Measurements from ENCODE around the gene SLC15A4.
"Not testable (repeated sequence)": the region's sequence is repeated elsewhere in the genome, so short reads cannot be mapped to it uniquely, and the experiment has no call there.

The SLC15A4 gene

DNA sequence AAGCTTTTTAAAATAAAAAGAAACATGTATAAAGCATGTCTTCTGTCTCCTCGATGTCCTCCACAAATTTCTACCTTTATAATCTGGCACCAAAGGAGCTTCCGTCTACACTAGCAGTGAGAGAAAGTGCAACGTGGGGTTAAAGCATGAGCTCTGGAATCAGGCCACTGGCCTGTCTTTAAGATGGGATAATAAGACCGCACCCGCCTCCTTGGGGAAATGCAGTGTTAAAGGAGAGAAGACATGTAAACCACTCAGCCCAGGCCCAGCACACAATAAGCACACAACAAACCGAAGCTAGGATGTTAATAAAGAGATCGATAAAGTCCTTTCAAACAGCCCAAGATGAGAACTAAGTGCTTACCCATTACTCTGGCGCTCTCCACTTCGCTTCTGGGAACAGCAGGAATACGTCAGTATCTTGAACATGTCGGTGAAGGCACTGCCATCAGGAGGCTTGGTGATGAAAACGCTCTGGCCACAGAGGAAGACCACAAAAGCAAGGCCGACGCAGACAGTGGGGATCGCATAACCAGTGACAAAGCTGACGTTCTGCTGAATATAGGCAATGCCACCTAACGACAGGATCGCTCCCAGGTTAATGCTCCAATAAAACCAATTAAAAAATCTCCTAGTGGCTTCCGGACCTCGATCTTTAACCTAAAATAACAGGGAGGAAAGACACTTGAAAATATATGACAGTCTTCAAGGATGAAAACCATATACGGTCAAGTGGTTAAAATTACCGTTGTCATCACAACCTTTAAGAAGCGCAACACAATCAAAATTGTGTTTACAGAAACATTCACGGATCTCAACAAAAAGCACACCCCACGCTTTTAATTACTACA lies 9.1 kb downstream of the SLC15A4 start:
- no peak for DNase-seq (ENCODE audit: low spot score)

DNA sequence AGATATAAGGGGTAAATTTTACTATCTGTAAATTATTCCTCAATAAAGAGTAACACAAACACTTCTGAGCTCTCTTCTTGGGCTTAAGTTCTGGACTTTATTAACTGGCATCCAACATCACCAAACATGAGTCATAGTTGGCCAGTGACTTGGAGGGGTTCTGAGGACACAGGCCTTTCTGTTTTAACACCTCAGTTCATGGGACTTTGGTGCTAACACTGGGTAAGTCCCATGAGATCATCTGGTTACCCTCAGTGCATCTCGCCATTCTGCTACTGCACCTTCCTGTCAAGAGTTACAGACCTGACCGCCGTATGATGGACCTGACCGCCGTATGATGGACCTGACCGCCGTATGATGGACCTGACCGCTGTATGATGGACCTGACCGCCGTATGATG lies 9.9 kb downstream of the SLC15A4 start:
- no peak for DNase-seq (ENCODE audit: low spot score)

DNA sequence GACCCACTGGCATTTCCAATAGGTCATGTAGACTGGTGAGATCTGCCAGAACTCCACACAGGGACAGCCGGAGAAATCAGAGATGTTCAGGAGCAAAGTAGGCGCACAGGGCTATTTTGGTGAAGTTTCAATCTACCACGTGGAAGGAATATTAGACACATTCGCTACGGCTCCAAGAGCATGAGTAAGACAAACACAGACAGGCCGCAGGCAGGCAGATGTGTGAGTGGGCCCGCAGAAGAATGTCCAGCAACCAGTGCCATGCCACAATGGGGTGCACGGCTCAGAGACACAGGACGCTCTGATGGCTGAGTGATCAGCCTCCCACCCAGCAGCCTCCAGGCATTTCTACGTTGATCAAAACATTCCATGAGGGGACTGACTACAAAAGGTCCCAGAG lies 10.4 kb downstream of the SLC15A4 start:
- no peak for DNase-seq (ENCODE audit: low spot score)

DNA sequence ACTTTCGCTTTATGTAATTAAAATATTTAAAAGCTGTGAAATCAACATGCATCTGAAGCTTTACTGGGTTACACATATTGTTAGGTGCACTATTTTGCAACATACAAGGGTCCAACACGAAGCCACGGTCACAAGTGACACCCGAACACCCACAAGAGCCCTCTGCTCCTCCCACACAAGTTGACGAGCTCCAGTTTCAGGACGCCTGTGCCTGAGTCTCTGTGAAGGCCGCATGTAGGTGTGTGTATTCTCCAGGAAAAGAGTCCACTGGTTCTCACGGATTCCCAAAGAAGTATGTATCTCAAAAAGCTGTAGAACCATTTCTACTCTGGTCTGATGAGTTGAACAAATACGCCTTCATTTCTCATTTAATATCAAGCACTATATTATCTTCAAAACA lies 12.0 kb downstream of the SLC15A4 start:
- DNase-seq (ENCODE audit: low spot score): no peak

DNA sequence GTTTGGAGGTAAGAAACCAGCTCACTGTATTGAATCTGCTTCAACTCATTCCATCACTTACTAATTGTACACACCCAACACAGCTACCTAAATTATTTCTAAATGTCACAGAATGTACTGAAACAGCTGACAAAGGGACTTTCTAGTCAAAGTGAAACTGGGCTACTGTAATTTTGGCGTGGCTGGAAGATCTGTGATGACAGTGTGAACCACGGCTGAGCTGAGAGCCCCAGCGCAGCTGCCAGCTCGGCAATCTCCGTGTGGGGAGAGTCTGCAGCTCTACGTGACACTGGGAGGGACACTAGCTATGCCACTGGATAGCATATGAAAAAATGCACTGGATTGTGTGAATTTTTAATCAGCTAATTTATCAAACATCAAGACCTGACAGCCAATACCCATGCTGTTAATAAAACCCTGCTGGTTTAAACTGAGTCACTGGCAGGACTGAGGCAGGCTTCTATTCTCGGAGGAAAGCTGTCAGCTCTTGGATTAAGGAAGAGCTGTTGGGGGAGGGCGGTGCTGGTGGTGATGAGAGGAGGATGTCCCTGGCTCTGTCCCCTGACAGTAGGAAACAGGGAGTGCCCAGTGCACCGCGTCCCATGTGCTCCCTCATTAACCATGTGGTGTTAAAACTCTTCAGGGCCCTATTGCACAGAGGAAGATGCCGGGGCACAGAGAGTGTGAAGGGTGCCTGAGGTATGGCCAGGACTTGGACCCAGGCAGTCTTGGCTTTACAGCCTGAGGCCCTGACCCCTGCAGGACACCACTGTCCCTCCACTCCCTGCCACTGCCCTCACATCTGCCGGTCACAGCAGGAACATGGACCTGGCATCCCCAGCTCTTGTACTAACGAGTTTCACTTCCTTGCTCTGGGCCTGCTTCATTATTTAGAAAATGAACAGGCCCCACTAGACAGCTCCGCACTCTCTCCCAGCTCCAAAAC lies 13.3 kb downstream of the SLC15A4 start:
- no peak for DNase-seq (ENCODE audit: low spot score)

DNA sequence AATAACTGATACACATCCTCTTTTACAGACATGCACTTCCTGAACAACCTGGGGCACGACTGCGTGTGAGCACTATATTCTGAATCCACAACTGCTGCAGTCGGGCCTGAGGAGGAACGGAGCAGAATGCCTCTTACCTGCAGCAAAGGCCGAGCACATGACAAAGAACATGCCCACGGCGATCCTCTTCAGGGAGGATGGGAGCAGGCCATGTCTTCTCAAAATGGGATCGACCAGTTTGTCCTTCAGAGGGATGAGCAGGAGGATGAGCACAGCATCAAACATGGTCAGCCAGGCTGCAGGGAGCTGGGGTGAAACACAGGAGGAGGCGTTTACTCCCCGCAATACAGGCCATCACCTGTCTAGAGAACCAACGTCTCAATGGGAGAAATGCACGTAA lies 15.1 kb downstream of the SLC15A4 start:
- DNase-seq (ENCODE audit: low spot score): no peak

DNA sequence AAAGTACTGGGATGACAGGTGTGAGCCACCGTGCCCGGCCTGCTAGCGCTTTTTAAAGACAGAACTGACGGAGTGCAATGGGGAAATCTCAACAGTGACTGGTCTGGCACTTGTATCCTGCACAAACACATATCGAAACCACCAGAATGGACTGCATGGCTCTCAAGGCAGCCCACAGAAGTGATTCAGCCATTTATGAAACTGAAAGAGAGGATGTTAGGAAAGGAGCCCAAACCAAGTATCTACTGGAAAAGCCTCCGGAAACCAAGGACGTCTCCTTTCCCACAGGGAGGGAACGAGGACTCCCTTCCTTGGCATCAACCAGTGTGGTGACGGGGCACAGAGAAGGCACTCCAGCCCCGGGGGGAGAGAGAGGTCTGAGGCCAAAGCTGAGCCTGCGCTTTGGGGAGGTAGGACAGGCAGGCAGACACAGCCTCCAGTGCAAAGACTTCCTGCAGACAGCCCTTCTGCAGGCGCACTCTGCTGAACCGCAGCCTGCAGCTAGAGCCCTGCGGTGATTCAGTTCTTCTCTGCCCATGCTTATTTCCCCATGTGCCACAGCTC lies 16.5 kb downstream of the SLC15A4 start:
- DNase-seq (ENCODE audit: low spot score): no peak

DNA sequence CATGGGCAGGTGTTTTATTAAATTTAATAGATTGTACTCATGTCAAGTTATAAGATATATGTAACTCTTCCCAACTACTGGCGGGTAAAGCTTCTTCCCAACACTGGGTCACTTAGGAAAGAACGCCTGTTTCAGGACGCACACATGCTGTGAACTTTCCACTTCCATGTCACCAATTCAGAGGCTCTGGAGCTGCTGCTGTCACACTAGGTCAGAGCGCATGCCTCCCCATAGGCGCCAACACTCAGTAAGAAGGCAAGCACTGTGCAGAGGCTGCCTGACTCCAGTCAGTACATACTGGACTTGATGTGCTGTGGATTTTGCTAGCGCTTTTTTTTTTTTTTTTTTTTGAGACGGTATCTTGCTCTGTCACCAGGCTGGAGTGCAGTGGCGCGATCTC lies 17.2 kb downstream of the SLC15A4 start:
- no peak for DNase-seq (ENCODE audit: low spot score)

DNA sequence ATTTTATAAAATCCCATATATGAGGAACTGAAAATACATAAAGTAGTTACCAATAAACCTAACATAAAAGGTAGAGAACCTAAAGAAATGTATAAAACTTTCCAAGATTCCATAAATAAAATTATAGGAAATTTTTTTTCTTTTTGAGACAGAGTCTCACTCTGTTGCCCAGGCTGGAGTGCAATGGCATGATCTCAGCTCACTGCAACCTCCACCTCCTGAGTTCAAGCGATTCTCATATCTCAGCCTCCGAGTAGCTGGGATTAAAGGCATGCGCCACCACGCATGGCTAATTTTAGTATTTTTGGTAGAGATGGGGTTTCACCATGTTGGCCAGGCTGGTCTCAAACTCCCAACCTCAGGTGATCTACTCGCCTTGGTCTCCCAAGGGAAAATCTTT lies 18.4 kb downstream of the SLC15A4 start:
- not testable (repeated sequence) for DNase-seq (ENCODE audit: low spot score)

DNA sequence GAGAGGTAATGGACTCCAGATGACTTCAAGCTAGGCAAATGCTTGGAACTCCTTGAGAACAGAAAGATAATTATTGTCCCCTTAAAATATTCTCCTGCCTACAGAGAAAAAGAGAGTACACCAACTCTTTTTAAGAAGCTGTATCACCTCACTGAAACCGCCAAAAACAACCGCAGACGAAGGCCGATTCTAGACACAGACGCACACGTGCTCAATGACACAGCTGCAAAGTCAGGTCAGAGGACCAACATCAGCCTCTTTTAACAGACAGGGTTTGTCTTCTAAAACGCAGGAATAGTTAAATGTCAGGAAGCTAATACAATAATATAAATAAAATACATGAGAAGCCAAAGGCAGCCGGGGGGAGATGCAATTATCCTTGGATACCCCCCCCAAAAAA lies 19.0 kb downstream of the SLC15A4 start:
- DNase-seq (ENCODE audit: low spot score): no peak

DNA sequence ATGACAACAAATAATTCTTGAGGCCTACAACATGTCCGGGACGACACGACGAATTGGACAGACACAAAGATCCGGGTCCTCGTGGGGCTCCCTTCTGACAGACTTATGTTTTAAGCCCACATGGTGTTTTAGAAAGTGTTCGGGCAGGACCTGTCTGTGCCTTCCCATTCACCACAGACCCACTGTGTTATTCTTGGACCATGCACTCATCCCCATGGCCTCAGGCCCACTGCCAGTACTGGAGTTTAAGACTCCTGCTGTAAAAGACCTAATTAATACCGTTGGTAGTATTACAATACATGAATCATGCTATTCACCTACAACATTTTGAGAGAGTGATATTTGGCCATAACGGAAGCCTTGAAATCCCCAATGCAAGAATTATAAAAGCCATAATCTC lies 20.0 kb downstream of the SLC15A4 start:
- no peak for DNase-seq (ENCODE audit: low spot score)

DNA sequence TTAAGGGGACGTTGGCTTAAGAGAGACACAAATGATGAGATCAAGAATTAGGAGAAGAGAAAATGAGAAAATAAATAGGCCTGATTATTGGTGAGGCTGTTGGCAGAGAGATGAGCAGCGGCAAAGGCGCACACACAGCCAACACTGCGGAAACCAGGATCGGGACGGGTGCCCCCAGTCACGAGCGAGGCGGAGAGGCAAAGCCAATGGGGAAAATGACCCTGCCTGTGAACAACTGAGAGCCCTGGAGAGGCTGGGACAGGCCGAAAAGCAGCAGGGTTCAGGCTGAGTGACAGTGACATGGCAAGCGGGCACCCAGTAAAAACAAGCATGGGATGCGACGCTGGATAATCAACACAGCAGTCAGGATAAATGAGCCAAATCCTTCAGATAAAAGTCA lies 21.0 kb downstream of the SLC15A4 start:
- DNase-seq (ENCODE audit: low spot score): no peak

DNA sequence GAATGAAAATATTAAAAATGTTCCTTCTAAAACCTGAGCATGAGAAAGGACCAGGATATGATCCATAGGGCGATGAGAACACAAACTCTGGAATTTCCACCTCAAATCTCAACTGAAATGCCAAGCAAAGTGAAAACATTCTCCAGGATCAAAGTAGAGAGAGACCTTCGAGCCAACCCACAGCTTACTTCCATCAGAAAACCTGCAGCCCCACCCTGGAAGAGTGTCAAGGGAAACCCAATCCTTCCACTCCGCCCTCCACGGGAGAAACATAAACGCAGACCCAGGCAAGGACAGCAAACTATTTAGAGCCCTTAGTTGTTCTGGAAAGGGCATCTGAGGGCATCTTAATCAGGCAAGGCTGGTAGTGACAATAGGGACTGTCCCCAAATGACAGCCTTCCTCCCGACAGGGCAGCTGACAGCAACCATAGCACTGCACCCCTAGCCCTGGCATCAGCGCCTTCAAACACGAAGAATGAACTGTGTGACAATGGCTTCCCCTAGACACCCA lies 21.8 kb downstream of the SLC15A4 start:
- no peak for DNase-seq (ENCODE audit: low spot score)

DNA sequence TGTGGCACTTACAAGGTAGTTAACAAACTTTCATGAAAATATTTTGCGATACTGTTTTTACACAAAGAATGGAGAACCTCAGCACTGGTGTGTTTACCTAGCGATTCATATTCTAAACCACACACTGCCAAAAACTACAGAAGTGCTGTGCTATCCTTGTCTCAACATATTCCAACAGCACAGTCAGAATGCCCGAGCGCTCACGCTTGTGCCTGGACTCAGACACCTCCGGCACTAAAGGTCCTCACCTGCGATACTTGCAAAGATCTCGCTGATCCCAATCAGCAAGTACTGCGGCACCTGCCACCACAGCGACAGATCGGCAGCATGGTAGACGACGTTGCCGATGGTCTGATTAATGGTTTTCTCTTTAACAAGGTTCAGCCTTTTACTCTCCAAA lies 23.2 kb downstream of the SLC15A4 start:
- no peak for DNase-seq (ENCODE audit: low spot score)

DNA sequence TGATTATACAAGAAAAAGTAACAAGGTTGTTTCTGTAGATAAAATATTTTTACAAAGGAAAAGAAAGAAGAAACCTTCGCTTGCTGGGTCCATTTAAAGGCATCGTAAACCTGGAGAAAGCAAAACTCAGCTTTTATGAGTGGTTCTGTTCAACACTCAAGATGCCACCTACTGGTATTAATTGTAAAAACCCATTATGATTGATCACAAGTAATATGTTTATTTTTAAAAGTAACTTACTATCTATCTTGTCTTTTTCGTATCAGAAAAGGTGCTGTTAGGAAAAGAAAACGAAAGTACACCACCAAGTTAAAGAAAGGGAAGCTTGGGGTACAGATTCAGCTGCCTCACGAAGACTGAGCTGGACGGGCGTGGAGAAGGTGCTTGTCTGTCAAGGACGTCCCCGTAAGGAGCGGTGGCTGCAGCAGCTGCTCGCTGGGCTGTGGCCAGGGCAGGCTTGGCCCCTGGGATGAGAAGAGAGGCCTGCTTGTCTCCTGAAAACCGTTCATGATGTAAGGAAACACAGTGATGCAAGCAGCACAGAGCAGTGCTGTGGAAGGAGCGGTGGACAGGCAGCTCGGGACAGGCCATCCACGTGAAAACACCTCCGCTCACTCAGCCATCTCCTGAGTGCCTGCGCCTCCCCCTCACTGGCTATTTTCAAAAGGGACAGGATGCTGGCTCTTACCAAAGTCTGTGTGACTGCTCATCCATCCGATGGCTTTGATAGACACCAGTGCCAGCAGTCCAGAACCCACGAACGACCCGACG lies 25.0 kb downstream of the SLC15A4 start:
- no peak for DNase-seq (ENCODE audit: low spot score)

DNA sequence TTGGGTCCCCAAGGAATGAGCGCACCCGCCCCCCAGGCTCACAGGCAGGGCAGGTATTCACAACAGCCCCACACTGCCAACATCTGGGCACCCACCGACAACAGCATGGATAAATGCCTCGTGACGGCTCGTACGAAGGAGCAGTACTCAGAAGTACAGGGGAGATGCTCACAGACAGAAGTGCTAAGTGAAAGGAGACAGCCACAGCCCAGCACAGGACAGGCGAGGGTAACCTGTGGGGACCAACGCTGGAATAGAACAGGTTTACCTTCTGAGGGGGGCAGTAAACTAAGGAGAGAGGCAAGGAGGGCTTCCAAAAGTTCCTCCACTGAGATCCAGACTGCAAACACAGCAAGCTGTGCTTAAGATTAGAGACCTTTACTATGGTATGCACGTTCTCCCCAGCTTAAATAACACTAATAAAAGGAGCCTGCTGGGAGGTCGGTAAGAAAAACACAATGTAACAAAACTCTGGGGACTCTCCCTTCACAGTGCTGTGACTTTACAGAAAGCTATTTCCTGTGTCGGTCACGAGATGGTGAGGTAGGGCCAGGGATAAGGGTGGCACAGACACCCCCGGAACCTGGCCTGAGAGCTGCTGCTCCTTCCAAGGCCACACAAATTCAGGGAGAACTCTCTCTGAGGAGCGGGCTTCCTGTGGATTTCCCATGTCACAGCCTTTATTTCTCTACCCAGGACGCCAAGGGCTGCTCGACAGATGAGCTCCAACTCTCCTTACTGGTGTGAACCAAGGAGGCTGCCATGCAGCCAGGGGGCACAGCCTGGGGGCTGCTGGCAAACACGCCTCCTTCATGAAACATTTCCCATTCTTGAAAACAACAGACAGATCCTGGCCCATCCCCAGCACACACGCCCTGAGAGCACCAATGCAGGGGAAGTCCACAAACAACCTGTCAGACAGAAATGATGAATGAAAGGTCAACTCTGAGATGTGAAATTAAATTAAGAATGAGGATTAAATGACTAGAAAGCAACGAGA lies 26.3 kb downstream of the SLC15A4 start:
- DNase-seq (ENCODE audit: low spot score): no peak

DNA sequence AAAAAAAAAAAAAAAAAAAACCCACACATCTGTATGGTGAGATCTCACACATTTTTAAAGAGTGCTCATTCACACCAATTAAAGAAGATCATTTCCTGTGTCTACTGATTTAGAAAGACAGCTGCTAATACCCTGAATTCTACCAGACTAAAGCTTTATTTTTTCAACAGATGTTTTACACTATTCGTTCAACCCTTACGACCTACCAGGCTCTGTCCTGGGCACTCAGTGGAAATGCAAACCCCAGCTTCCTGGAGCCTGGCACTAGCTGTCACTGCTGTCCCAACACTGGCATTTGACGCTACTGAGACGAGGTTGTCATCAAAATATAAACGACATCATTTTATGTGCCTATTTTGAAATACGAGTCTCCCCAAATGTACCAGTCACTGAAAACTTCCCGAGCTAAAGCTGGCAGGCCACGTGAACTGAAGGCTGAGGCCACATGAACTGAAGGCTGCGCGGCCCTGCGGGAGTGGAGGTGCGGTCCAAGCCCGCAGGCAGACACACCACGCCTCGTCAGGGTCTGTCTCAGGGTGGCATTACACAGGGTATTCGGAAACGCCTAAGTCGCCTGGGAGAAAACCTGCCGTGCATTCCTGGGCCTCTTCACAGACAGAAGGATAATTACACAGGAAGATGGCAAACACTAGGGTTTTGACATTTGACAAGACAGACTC lies 27.2 kb downstream of the SLC15A4 start:
- DNase-seq (ENCODE audit: low spot score): peak; percentile 40

DNA sequence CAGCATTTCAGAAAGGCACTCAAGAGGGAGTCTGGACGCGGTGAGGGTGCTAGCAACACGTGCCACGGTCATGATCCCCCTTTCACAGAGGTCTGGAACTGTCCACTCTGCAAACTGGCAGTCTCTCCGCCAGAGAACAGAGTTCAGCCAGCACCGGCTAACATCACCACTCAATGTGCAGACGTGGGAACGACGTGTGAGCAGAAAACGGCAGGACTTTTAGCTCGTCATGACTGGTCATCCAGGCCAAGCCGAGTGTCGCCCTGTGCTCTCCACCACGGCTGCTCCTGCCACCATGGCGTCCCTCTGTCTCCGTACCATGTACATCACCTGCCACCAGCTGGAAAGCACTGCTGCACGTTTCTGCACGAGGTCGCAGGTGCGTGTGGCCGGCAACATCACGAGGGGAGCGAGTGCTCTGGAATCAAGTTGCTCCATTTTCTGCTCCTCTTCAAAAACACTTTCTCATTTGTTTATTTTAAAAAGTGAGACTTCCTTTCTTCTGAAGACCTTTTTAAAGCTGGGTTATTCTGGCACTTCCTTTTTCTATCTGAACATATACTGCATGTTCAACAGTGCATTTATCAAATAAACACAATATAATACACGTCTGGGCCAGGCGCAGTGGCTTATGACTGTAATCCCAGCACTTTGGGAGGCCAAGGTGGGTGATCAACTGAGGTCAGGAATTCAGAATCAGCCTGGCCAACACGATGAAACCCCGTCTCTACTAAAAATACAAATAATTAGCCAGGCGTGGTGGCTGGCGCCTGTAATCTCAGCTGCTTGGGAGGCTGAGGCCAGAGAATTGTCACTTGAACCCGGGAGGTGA lies 28.0 kb downstream of the SLC15A4 start:
- DNase-seq (ENCODE audit: low spot score): no peak

Data from CD4-positive, alpha-beta T cell treated with Interleukin-15 for 4 hours (primary cell).